GM18867 (cell line): ENCODE measurements around the gene DUOXA2.

Experiments used
- ATAC-seq: cut with Tn5 transposase; IDR thresholded peaks from one replicate; pipeline ENCODE4 v1.9.1; 2021; ENCODE audit warnings: mild to moderate bottlenecking, moderate library complexity; ENCODE audit not compliant: unreplicated experiment

DUOXA2 gene

DNA sequence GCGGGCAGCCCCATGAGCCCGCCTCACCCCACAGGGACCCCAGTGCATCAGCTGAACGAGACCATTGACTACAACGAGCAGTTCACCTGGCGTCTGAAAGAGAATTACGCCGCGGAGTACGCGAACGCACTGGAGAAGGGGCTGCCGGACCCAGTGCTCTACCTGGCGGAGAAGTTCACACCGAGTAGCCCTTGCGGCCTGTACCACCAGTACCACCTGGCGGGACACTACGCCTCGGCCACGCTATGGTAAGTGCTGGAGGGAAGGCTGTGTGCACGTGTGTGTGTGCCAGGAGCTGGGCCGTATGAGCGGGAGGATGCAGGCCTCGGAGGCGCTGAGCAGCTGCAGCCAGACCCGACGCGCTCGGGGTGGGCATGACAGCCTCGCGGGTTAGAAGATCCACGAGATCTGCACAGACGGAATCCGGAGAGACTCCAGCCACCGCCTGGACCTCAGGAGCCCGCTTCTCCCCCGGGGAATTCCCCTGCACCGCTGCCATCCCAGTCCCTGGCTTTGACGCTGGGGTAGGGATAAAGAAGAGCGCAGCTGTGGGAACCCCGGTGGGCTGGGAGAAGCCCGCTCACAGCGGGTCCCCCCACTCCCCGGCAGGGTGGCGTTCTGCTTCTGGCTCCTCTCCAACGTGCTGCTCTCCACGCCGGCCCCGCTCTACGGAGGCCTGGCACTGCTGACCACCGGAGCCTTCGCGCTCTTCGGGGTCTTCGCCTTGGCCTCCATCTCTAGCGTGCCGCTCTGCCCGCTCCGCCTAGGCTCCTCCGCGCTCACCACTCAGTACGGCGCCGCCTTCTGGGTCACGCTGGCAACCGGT lies 2.6 kb downstream of the DUOXA2 start:
- no peak for ATAC-seq

DNA sequence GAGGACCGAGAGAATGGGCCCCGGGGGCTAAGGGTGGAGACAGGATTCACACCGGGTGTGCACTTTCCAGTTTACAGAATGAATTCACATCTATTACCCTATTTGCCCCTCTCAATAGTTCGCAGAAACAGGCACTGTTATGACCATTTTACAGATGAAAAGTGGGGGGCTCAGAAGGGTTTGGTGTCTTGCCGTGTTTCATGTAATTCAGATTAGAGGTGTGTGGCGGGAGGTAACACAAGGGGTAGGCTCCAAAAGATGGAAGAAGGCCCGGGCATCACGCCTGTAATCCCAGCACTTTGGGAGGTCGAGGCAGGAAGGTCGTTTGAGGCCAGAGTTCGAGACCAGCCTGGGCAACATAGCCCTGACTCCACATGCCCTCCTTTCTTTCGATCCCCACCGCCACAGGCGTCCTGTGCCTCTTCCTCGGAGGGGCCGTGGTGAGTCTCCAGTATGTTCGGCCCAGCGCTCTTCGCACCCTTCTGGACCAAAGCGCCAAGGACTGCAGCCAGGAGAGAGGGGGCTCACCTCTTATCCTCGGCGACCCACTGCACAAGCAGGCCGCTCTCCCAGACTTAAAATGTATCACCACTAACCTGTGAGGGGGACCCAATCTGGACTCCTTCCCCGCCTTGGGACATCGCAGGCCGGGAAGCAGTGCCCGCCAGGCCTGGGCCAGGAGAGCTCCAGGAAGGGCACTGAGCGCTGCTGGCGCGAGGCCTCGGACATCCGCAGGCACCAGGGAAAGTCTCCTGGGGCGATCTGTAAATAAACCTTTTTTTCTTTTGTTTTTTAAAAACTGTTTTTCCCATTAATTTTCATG lies 3.4 kb downstream of the DUOXA2 start:
- ATAC-seq, result peak; percentile 4

DNA sequence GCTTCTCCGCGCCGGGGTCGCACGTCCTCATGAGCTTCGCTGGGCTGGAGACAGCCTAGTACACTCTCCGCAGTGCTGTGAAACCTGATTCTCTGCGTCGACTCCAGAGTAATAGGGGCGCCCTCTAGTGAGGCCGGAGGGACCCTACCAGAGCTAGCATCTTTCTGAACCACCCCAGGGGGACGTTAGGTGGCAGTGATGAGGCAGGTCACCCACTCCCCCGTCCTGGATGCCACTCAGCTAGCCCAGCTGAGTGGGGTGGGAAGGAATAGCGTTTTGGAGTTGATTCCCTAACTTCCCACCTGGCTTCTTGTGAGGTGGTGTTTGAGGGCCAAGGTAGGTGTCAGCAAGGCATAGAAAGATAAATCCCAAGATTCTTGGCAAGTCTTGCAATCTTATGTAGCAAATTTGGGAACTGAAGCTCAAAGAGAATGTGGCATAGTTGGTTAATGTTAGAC lies 4.0 kb downstream of the DUOXA2 start:
- ATAC-seq, result peak; percentile 87

GRCh38 chr15:45118996-45119395 lies 4.9 kb downstream of the DUOXA2 start:
- ATAC-seq, result no peak

DNA sequence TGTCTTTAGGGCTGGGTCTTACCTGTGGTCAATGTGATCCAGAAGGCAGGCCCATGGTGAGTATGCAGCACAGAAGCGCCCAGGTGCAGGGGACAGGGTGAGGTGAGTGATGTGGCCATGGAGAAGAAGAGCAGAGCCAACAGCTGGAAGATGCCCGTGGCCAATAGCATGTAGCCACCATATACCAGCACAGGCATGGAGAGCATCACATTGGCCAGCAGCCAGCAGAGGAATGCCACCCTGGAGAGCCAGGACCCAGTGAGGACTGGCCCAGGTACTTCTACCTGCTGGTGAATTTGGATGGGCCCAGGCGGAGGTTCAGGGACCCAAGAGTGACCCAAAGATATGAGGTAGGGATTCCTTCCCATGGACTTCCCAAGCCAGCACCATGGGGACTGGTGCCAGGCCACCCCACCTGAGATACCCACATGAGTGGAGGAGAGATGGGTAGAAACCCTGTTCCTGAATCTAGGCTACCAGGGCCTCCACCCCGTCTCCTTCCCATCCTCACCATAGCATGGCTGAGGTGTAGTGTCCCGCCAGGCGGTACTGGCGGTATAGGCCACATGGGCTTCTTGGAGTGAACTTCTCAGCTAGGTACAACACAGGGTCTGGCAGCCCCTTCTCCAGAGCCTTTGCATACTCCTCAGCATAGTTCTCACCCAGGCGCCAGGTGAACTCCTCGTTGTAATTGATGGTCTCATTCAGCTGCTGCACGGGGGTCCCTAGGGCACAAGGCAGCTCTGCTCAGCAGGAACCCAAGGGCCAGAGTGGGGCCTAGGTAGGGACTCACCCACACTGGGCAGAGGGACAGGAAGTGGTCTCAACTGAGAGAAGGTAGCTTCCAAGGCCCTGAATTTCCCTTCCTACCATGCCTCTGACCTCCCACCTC lies 6.2 kb downstream of the DUOXA2 start:
- no peak for ATAC-seq

DNA sequence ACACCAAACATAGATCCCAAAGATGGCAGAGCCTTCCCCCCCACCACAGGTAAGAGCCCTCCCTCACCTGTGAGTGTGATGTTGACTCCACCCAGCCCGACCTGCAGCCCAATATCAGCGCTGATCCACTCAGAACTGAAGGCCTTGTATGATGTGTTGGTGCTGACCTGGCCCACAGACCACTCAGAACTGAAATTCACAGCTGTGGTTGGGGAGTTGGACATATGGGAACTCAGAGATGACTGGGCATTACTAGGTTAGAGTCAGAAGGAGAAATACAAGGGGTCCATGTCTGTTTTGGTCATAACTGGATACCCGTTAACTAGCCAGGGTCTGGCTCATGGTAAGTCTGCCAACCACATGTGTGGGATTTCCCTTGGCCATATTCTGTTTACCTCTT lies 6.9 kb downstream of the DUOXA2 start:
- no peak for ATAC-seq

- ATAC-seq, result no peak
Observed at GRCh38 chr15:45121706-45122417, 7.7 kb downstream of the DUOXA2 start.

DNA sequence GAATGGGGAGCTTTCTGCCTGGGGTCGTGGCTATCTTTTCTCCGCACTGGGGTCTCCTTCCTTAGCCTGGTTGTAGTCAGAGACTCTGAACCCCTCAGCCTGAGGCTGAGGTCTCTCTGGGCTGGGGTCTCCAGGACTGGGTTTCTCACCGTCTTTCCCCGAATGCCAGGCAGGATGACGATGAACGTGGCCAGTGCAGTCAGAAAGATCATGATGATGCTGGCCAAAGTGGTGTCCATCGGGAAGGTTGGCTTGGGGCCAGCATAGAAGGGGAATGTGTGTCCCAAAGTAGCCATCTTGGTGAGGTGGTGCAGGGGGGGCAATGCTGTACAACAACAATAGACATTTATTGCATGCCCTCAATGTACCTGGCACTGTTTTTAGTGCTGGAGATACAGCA lies 8.6 kb downstream of the DUOXA2 start:
- ATAC-seq, result no peak

GRCh38 chr15:45123397-45123796 lies 9.3 kb downstream of the DUOXA2 start:
- no peak for ATAC-seq

- ATAC-seq, result no peak
Observed at GRCh38 chr15:45126535-45127158, 12.5 kb downstream of the DUOXA2 start.

GRCh38 chr15:45128971-45129639 lies 15.0 kb downstream of the DUOXA2 start:
- ATAC-seq, result no peak

- no peak for ATAC-seq
Observed at GRCh38 chr15:45129651-45130129, 15.6 kb downstream of the DUOXA2 start, which contains the start of the genes DUOX1 and DUOXA1. TSS of gene DUOX1 (plus strand) at chr15:45129994. CDS start at chr15:45131967, 1,973 bp downstream. TSS of gene DUOXA1 (minus strand) at chr15:45129879. CDS start at chr15:45123014, 6,865 bp downstream.

GRCh38 chr15:45130291-45131000 lies 16.3 kb downstream of the DUOXA2 start:
- no peak for ATAC-seq

DNA sequence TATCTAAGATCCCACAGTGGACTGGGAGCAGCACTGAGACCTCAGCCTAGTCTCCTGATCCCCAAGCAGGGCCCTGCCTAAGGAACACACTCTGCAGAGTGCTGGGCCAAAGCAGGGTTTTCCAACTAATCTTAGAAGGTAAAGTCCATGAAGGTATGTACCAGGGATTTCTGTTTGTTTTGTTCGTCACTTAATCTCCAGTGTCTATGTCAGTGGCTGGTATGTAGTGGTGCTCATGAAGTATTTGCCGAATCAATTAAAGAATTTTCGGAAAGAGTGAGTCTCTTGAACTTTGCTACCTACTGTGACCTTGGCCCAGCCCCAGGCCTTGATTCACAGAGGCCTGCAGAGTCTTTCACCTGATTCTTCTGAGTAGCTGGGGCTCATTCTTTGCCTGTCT lies 17.4 kb downstream of the DUOXA2 start:
- no peak for ATAC-seq

GRCh38 chr15:45132844-45133560 lies 18.9 kb downstream of the DUOXA2 start:
- no peak for ATAC-seq

DNA sequence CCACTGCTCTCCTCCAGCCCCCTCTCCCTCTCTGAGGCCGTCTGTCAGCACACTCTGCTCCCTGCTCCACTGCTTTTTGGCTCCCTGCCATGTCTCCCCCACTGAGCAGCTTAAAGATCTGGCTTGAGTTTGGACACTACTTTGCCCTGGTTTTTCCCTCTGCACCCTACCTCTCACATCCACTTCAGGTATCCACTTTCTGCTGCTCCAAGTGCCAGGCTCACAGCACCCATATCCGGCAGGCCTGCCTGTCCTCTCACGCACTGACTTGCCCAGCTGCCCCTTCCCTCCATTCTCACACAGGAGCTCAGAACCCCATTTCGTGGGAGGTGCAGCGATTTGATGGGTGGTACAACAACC lies 19.4 kb downstream of the DUOXA2 start:
- no peak for ATAC-seq

- no peak for ATAC-seq
Observed at GRCh38 chr15:45134046-45134445, 19.9 kb downstream of the DUOXA2 start.
